Transverse colon (tissue), 4 donors: ENCODE data around the gene STOML2.

ENCODE experiments used
- CTCF ChIP-seq, 5 experiments: fragments of 200-600 bp in 3 of 5; fragments of 450-650 bp in 2 of 5; sonication (generic) in 3 of 5; IDR thresholded peaks; 1 replicate in 2 of 5; 2 replicates in 3 of 5; pipeline ENCODE4 v1.5.1; 2016 to 2017; ENCODE audit warnings: antibody characterized with exemption in 5 of 5, inconsistent platforms in 3 of 5, mild to moderate bottlenecking in 2 of 5, moderate library complexity in 1 of 5
- EP300 ChIP-seq: sonication (generic); formaldehyde crosslinking; IDR thresholded peaks from one replicate; pipeline ENCODE4 v1.6.1; 2017; ENCODE audit warnings: antibody characterized with exemption, low read depth
- POLR2A ChIP-seq: fragments of 450-650 bp; IDR thresholded peaks from one replicate; pipeline ENCODE4 v1.6.1; 2016; ENCODE audit warnings: antibody characterized with exemption, mild to moderate bottlenecking, moderate library complexity
- POLR2AphosphoS5 ChIP-seq, 3 donors: sonication (generic); formaldehyde crosslinking; IDR thresholded peaks; one replicate each; pipeline ENCODE4 v1.6.1; 2016; ENCODE audit warnings: antibody characterized with exemption in 3 of 3

- TF ChIP-seq EP300 (no peak), POLR2AphosphoS5 (IDR thresholded peaks at IDR 0.05) (no peak), CTCF (IDR thresholded peaks at IDR 0.05) (no peak), POLR2A (no peak)
Measured at GRCh38 chr9:35107297-35108290, 4.7 kb upstream of the STOML2 start.
